Mesothelial cell of epicardium (in vitro differentiated cells): Measurements from ENCODE around the gene LRRC4B. TPM values are rescaled to one million over a fixed set of nuclear protein-coding genes. Genes with fewer than 3 reads are reported as not detected.
A peak's percentile ranks its signal among the peaks of the same experiment; 100 is the strongest.

Experiments used
- DNase-seq, 2 experiments: peaks; one replicate each; pipeline ENCODE4 v3.0.0; 2021; ENCODE audit warnings: low spot score in 2 of 2; ENCODE audit not compliant: unreplicated experiment in 2 of 2
- H3K27ac Mint-ChIP-seq: 2 replicates; pipeline ENCODE4 v1.8.0; 2021; ENCODE audit warnings: mixed read lengths
- H3K27me3 Mint-ChIP-seq: 2 replicates; pipeline ENCODE4 v1.8.0; 2021; ENCODE audit warnings: low read depth, mixed read lengths
- H3K36me3 Mint-ChIP-seq: 2 replicates; pipeline ENCODE4 v1.8.0; 2021; ENCODE audit warnings: mixed read lengths
- H3K4me1 Mint-ChIP-seq: 2 replicates; pipeline ENCODE4 v1.8.0; 2021; ENCODE audit warnings: mixed read lengths
- H3K4me3 Mint-ChIP-seq: 2 replicates; pipeline ENCODE4 v1.8.0; 2021; ENCODE audit warnings: mild to moderate bottlenecking, moderate library complexity, mixed read lengths
- H3K9me3 Mint-ChIP-seq: 2 replicates; pipeline ENCODE4 v1.8.0; 2021; ENCODE audit warnings: mixed read lengths
- total RNA-seq: library from RNA; stranded (reverse); gene quantifications from 3 replicates; pipeline ENCODE4 v1.2.1, GENCODE V29; 2021
- TF ChIP-seq, protein P1 (sequence below): fragments of 200-600 bp; sonication (generic); IDR thresholded peaks from one replicate; pipeline ENCODE4 v1.5.0; 2021; ENCODE audit warnings: antibody characterized with exemption; ENCODE audit not compliant: unreplicated experiment

LRRC4B gene
- total RNA-seq, 1 donor from 2014 or later = 16.3 TPM

DNA sequence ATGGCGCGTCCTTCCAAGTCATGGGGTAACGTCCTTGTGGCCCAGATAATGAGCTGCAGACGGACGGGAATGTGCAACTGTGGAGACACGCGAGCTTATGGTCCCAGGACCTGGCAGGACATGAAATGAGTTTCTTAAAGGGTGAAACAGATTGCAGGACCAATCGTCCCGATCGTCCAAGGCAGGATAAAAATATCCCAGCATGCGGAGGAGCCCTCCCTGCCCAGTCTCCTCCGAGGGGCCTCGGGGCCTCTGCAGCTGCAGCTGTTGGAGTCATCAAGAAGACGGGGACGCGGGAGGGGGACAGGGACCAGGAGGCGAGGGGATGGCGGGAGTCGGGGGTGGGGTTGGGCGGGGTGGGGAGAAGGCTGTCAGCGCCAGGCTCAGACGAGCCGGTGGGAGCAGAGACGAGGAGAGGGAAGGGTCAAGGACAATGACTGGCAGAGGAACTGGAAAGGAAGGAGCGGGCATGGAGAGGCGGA, 77.2 kb downstream of the LRRC4B start:
- Mint-ChIP-seq H3K9me3 (no peaks in the 10 kb centered on the region), H3K27me3 (peaks cover 82% of the 10 kb centered on the region), H3K36me3 (peaks cover 6% of the 10 kb centered on the region), H3K4me1 (peaks cover 38% of the 10 kb centered on the region), H3K4me3 (peak overlapping the region; percentile 14), H3K27ac (peak overlapping the region; percentile 11)
- no peak for DNase-seq
- TF ChIP-seq, protein P1, sequence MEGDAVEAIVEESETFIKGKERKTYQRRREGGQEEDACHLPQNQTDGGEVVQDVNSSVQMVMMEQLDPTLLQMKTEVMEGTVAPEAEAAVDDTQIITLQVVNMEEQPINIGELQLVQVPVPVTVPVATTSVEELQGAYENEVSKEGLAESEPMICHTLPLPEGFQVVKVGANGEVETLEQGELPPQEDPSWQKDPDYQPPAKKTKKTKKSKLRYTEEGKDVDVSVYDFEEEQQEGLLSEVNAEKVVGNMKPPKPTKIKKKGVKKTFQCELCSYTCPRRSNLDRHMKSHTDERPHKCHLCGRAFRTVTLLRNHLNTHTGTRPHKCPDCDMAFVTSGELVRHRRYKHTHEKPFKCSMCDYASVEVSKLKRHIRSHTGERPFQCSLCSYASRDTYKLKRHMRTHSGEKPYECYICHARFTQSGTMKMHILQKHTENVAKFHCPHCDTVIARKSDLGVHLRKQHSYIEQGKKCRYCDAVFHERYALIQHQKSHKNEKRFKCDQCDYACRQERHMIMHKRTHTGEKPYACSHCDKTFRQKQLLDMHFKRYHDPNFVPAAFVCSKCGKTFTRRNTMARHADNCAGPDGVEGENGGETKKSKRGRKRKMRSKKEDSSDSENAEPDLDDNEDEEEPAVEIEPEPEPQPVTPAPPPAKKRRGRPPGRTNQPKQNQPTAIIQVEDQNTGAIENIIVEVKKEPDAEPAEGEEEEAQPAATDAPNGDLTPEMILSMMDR = no peak

DNA sequence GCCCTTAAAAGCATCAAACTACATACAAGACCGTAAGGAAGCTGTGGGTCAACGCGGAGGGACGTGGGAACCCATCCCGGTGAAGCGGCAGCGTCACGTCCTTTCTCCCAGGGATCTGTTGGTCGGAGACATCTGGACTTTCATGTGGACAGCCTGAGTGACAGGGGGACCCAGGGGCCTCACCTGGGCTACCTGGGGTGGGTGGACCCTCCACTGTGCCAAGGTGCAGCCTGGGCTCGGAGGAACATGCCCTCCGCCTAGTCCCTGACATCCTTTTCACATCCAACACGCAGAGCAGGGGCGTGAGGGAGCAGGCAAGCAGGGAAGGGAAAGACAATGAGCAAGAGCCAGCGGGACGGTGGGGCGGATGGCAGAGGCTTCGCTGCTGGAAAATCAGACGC, 77.8 kb downstream of the LRRC4B start:
- TF ChIP-seq, protein P1 = no peak
- H3K27me3 Mint-ChIP-seq = peaks cover 78% of the 10 kb centered on the region
- no peak overlapping the region for H3K4me3 Mint-ChIP-seq
- H3K4me1 Mint-ChIP-seq = peaks cover 38% of the 10 kb centered on the region
- no peak for DNase-seq
- H3K27ac Mint-ChIP-seq = no peak overlapping the region
- H3K9me3 Mint-ChIP-seq = no peaks in the 10 kb centered on the region
- peaks cover 10% of the 10 kb centered on the region for H3K36me3 Mint-ChIP-seq

DNA sequence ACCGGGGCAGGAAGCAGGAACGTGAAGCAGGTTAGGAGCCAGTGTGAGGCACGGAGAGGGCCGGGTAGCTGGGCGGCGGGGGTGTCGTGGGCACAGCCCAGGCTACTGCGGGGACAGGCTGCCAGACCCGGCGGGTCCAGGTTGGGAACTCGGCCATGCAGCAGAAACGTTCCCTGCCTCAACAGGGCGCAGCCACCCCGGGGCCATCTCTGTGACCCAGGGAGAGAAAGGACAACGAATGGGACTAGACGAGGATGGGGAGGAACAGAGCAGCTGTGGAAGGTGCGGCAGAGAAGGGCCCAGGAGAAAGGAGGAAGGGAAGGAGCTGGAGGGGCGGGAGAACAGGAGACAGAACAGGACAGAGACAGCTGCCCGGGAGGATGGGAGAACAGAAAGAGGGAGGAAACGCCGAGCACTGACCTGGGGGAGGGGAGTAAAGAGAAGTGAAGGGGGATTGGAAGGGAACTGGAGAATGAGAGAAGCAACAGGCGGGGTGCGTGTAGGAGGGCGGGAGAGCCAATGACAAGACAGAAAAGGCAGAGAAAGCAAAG, 78.7 kb downstream of the LRRC4B start:
- Mint-ChIP-seq H3K27ac (no peak overlapping the region), H3K36me3 (peaks cover 11% of the 10 kb centered on the region), H3K9me3 (no peaks in the 10 kb centered on the region), H3K4me3 (peak overlapping the region; percentile 55), H3K4me1 (peaks cover 38% of the 10 kb centered on the region), H3K27me3 (peaks cover 69% of the 10 kb centered on the region)
- DNase-seq = no peak
- TF ChIP-seq, protein P1 = no peak

DNA sequence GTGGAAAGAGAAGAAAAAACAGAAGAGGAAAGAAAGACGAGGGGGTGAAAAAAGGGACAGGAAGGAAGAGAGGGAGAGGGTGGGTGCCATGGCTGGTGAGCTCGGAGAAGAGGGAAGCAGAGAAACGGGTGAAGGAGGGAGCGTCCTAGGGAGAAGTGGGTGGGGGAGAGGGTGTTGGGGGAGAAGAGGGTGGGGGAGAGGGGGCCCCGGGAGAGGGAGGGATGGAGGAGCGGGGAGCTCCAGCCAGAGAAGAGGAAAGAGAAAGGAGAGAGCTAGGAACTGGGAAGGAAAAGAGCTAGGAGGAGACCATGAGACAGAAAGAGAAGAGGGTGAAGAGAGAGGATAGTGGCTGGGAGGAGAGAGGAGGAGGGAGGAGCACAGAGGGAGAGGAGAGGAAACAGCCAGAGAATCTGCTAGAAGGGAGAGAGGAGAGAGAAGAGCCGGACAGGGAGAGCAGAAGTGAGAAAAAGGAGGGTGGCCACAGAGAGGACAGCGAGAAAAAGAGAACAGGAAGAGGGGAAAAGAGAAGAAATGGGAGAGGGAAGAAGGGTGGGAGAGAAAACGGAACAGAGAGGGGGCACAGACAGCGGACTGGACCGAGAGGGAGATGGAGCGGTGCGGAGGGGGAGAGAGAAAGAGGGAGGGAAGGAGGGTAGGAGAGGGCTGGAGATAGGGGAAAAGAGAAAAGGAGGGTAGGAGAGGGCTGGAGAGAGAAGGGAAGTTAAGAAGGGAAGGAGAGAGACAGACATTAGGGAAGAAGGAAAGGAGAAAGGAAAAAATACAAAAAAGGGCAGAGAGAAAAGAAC, 79.6 kb downstream of the LRRC4B start:
- Mint-ChIP-seq H3K27me3 (peaks cover 60% of the 10 kb centered on the region), H3K27ac (peak overlapping the region; percentile 68), H3K4me3 (peak overlapping the region; percentile 55), H3K36me3 (peaks cover 11% of the 10 kb centered on the region), H3K4me1 (peaks cover 38% of the 10 kb centered on the region), H3K9me3 (no peaks in the 10 kb centered on the region)
- DNase-seq = no peak
- TF ChIP-seq, protein P1 = no peak

DNA sequence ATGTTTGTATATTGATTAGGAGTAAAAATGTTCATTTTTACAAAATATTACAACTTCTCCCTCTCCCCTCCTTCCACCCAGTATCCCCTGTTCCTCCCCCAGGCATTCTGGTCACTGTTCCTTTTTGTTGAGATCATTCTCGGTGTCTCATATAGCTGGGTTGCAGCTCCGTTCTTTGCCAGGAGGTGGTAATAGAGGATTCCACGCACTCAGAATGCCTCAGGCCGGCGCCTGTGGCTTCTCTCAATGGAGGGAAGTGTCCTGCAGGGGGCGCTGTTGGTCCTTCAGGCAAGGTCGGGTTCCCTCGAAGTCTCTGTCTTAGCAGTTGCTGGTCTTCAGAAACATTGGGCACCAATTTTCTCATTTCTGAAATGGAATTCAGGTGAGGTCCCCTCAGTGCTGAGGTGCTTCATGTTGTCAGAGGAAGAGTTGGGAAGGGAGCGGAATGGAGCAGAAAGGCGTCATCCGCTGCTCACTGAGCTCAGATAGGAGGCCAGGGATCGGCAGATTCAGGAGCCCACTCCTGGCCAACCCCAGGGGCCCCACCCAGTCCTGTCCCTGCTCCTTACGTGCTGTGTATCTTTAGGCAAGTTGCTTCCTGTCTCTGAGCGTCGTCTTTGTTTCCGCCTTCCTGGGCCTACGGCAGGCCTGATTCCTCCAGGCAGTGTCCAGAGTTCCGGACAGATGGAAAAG, 81.3 kb downstream of the LRRC4B start:
- H3K4me3 Mint-ChIP-seq = no peak overlapping the region
- H3K9me3 Mint-ChIP-seq = no peaks in the 10 kb centered on the region
- no peak overlapping the region for H3K27ac Mint-ChIP-seq
- peaks cover 16% of the 10 kb centered on the region for H3K36me3 Mint-ChIP-seq
- DNase-seq = no peak
- TF ChIP-seq, protein P1 = peak; percentile 63
- H3K4me1 Mint-ChIP-seq = peaks cover 34% of the 10 kb centered on the region
- peaks cover 48% of the 10 kb centered on the region for H3K27me3 Mint-ChIP-seq
